Measurements from ENCODE around the gene MYO3B.

MYO3B gene

DNA sequence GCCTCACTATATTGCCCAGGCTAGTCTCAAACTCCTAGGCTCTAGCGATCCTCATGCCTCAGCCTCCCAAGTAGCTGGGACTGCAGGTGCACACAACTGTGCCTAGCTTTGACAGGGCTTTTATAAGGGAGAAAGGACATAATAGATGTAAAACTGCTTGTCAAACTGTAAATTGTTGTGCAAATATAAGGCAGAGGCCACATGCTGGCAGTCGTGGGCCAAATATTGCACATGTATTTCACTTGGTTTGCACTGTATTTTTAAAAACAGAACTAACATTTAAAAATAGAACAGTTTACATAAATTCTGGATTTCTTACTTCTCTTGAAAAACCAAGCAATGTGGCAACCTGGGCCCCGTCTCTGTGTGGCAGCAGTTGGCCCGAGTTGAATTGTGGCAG lies 31.2 kb upstream of the MYO3B start:
- Histone ChIP-seq H3K27ac (ENCODE audit: insufficient read depth, low read depth, low read length, poor library complexity, severe bottlenecking) (no peak overlapping the region), H3K4me1 (ENCODE audit: control insufficient read depth, insufficient read depth, low read length) (peaks cover under 1% of the 10 kb centered on the region), H3K36me3 (ENCODE audit: control insufficient read depth, insufficient read depth, low read length) (no peaks in the 10 kb centered on the region), H3K27me3 (ENCODE audit: control insufficient read depth, insufficient read depth, low read length, poor library complexity, severe bottlenecking) (no peaks in the 10 kb centered on the region), H3K9me3 (ENCODE audit: control insufficient read depth, low read length) (no peaks in the 10 kb centered on the region), H3K4me3 (ENCODE audit: insufficient read depth, low read depth, low read length) (no peak overlapping the region)
- 90 to 92% methylated on average over 4 of the region's 4 CpGs for WGBS, 2 experiments

DNA sequence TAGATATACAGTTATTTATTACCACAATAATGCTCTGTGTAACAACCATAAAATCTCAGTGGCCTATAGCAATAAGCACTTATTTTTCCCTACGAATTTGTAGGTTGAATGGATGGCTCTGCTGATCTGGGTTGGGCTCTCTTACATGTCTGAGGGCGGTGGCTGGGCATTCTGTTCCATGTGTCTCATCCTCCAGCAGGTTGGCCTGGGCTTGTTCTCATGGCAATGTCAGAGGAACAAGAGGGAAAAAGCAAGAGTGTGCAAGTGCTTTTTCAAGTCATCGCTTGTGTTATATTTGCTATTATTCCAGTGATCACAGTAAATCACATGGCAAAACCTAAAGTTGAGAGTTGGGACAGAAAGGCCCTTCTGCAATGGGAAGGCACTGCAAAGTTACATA lies 30.4 kb upstream of the MYO3B start:
- no peaks in the 10 kb centered on the region for H3K27me3 ChIP-seq (ENCODE audit: control insufficient read depth, insufficient read depth, low read length, poor library complexity, severe bottlenecking)
- 92 to 93% methylated on average over 3 of the region's 3 CpGs for WGBS, 2 experiments
- H3K4me3 ChIP-seq (ENCODE audit: insufficient read depth, low read depth, low read length), result no peak overlapping the region
- H3K9me3 ChIP-seq (ENCODE audit: control insufficient read depth, low read length), result no peaks in the 10 kb centered on the region
- no peaks in the 10 kb centered on the region for H3K36me3 ChIP-seq (ENCODE audit: control insufficient read depth, insufficient read depth, low read length)
- no peak overlapping the region for H3K27ac ChIP-seq (ENCODE audit: insufficient read depth, low read depth, low read length, poor library complexity, severe bottlenecking)
- no peaks in the 10 kb centered on the region for H3K4me1 ChIP-seq (ENCODE audit: control insufficient read depth, insufficient read depth, low read length)

DNA sequence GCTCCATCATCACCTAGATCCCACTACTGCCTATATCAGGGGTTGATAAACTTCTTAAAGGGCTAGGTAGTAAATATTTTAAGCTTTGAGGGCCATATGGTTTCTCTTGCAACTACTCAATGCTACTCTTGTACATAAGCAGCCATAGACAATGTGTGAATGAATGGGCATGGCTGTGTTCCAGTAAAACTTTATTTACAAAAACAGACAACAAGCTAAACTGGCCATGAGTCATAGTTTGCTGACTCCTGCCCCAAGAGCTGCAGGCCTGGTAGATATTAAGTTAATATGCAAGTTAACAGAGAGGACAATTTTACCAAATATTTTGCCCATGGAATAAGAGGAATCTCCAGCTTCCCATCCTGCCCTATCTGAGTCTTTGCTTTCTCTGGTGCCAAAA lies 29.8 kb upstream of the MYO3B start:
- no peaks in the 10 kb centered on the region for H3K9me3 ChIP-seq (ENCODE audit: control insufficient read depth, low read length)
- no peaks in the 10 kb centered on the region for H3K4me1 ChIP-seq (ENCODE audit: control insufficient read depth, insufficient read depth, low read length)
- no peaks in the 10 kb centered on the region for H3K27me3 ChIP-seq (ENCODE audit: control insufficient read depth, insufficient read depth, low read length, poor library complexity, severe bottlenecking)
- no peaks in the 10 kb centered on the region for H3K36me3 ChIP-seq (ENCODE audit: control insufficient read depth, insufficient read depth, low read length)
- H3K27ac ChIP-seq (ENCODE audit: insufficient read depth, low read depth, low read length, poor library complexity, severe bottlenecking), result no peak overlapping the region
- H3K4me3 ChIP-seq (ENCODE audit: insufficient read depth, low read depth, low read length), result no peak overlapping the region

- WGBS, 2 experiments, result 89 to 94% methylated on average over 1 of the region's 1 CpG
- Histone ChIP-seq H3K4me3 (ENCODE audit: insufficient read depth, low read depth, low read length) (no peak overlapping the region), H3K4me1 (ENCODE audit: control insufficient read depth, insufficient read depth, low read length) (no peaks in the 10 kb centered on the region), H3K36me3 (ENCODE audit: control insufficient read depth, insufficient read depth, low read length) (no peaks in the 10 kb centered on the region), H3K27ac (ENCODE audit: insufficient read depth, low read depth, low read length, poor library complexity, severe bottlenecking) (no peak overlapping the region), H3K27me3 (ENCODE audit: control insufficient read depth, insufficient read depth, low read length, poor library complexity, severe bottlenecking) (no peaks in the 10 kb centered on the region), H3K9me3 (ENCODE audit: control insufficient read depth, low read length) (no peaks in the 10 kb centered on the region)
Observed at GRCh38 chr2:170152421-170152820, 25.5 kb upstream of the MYO3B start.

DNA sequence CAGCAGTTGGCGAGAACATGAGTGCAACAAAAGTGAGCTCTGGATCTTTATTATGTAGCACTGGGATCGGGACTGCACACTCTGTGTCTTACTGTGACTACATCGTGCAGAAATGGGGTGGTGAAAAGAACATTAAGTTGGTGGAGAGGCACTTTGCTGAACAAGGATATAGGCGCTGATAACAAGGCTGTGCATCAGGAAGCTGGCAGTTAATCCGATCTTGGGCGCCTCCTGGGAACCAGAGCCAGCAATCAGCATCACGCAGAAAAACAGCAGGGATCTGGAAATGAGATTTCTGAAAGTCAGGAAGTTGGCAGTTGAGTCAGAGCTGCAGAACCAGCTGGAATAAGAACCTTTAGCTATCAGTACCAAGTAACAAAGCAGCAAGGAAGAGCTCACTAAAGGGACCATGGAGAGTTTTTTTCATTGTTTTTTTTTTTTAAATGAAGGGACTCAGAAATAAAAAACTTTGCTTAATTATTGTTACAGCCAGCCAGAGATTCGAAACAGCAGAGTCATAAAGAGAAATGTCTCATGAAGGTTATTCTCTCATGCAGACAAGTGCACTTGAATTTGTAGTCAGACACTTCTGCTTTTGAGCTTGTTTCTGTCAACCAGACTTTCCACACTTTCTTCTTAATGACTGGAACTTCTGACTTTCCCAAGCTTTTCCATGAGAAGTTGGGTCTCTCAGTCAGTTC lies 22.8 kb upstream of the MYO3B start:
- 42 to 46% methylated on average over 8 of the region's 8 CpGs for WGBS, 2 experiments
- H3K27me3 ChIP-seq (ENCODE audit: control insufficient read depth, insufficient read depth, low read length, poor library complexity, severe bottlenecking), result no peaks in the 10 kb centered on the region
- H3K27ac ChIP-seq (ENCODE audit: insufficient read depth, low read depth, low read length, poor library complexity, severe bottlenecking), result no peak overlapping the region
- no peaks in the 10 kb centered on the region for H3K9me3 ChIP-seq (ENCODE audit: control insufficient read depth, low read length)
- no peaks in the 10 kb centered on the region for H3K4me1 ChIP-seq (ENCODE audit: control insufficient read depth, insufficient read depth, low read length)
- H3K36me3 ChIP-seq (ENCODE audit: control insufficient read depth, insufficient read depth, low read length), result no peaks in the 10 kb centered on the region
- H3K4me3 ChIP-seq (ENCODE audit: insufficient read depth, low read depth, low read length), result no peak overlapping the region

DNA sequence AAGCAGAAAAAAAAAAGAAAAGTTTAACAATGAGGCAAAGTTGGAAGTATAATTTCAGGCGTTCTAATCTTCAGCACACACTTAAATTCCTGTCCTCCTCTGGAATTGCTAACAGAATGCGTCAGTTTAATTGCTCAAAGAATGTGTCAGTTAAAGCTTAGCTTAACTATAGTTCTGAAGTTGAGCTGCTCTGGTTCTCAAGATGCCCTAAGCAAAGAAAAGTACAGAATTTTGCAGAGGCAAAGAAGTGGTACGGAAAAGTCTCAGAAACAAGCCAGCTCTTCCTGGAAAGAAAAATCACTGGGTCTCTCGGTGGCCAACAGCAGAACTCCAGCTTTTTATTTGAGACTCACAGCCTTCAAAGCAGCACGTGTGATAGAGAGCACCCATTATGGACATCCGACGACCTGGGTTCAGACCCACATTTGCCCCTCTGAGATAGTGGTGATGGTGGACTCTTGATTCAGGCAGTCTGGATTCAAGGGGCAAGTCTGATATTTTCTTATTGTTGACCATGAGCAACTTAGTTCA lies 22.2 kb upstream of the MYO3B start:
- Histone ChIP-seq H3K27ac (ENCODE audit: insufficient read depth, low read depth, low read length, poor library complexity, severe bottlenecking) (no peak overlapping the region), H3K9me3 (ENCODE audit: control insufficient read depth, low read length) (no peaks in the 10 kb centered on the region), H3K36me3 (ENCODE audit: control insufficient read depth, insufficient read depth, low read length) (no peaks in the 10 kb centered on the region), H3K4me1 (ENCODE audit: control insufficient read depth, insufficient read depth, low read length) (no peaks in the 10 kb centered on the region), H3K4me3 (ENCODE audit: insufficient read depth, low read depth, low read length) (no peak overlapping the region), H3K27me3 (ENCODE audit: control insufficient read depth, insufficient read depth, low read length, poor library complexity, severe bottlenecking) (no peaks in the 10 kb centered on the region)
- 88 to 89% methylated on average over 7 of the region's 7 CpGs for WGBS, 2 experiments

- no peaks in the 10 kb centered on the region for H3K4me1 ChIP-seq (ENCODE audit: control insufficient read depth, insufficient read depth, low read length)
- 93 to 95% methylated on average over 3 of the region's 3 CpGs for WGBS, 2 experiments
- H3K27me3 ChIP-seq (ENCODE audit: control insufficient read depth, insufficient read depth, low read length, poor library complexity, severe bottlenecking), result no peaks in the 10 kb centered on the region
- no peaks in the 10 kb centered on the region for H3K36me3 ChIP-seq (ENCODE audit: control insufficient read depth, insufficient read depth, low read length)
- no peak overlapping the region for H3K4me3 ChIP-seq (ENCODE audit: insufficient read depth, low read depth, low read length)
- H3K9me3 ChIP-seq (ENCODE audit: control insufficient read depth, low read length), result no peaks in the 10 kb centered on the region
- no peak overlapping the region for H3K27ac ChIP-seq (ENCODE audit: insufficient read depth, low read depth, low read length, poor library complexity, severe bottlenecking)
Observed at GRCh38 chr2:170156592-170156991, 21.4 kb upstream of the MYO3B start.

- no peak overlapping the region for H3K27ac ChIP-seq (ENCODE audit: insufficient read depth, low read depth, low read length, poor library complexity, severe bottlenecking)
- WGBS, 2 experiments, result 88 to 93% methylated on average over 2 to 3 of the region's 3 CpGs
- no peaks in the 10 kb centered on the region for H3K9me3 ChIP-seq (ENCODE audit: control insufficient read depth, low read length)
- H3K27me3 ChIP-seq (ENCODE audit: control insufficient read depth, insufficient read depth, low read length, poor library complexity, severe bottlenecking), result no peaks in the 10 kb centered on the region
- H3K4me1 ChIP-seq (ENCODE audit: control insufficient read depth, insufficient read depth, low read length), result no peaks in the 10 kb centered on the region
- no peaks in the 10 kb centered on the region for H3K36me3 ChIP-seq (ENCODE audit: control insufficient read depth, insufficient read depth, low read length)
- no peak overlapping the region for H3K4me3 ChIP-seq (ENCODE audit: insufficient read depth, low read depth, low read length)
Observed at GRCh38 chr2:170157025-170157684, 20.8 kb upstream of the MYO3B start.

DNA sequence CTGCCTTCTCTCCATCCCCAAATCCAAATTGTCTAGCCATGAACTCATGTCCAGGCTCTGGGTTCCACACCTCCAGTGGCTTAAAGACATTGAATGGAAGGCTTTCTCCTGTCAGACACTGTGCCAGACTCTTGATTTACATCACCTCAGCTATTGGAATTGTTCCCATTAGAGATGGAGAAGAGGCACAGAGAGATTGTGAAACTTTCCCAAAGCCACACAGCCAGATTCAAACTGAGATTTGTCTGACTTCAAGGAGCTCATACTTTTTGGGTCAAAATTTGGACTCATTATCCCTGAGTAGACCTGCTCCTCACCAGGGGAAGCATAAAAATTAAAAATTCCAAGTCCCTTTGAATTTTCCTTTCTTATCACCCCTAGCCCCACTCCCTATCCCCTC lies 18.9 kb upstream of the MYO3B start:
- H3K4me1 ChIP-seq (ENCODE audit: control insufficient read depth, insufficient read depth, low read length), result no peaks in the 10 kb centered on the region

GRCh38 chr2:170161516-170162270 lies 16.3 kb upstream of the MYO3B start:
- H3K4me3 ChIP-seq (ENCODE audit: insufficient read depth, low read depth, low read length), result no peak overlapping the region
- H3K27me3 ChIP-seq (ENCODE audit: control insufficient read depth, insufficient read depth, low read length, poor library complexity, severe bottlenecking), result no peaks in the 10 kb centered on the region
- no peaks in the 10 kb centered on the region for H3K9me3 ChIP-seq (ENCODE audit: control insufficient read depth, low read length)
- no peaks in the 10 kb centered on the region for H3K36me3 ChIP-seq (ENCODE audit: control insufficient read depth, insufficient read depth, low read length)
- H3K4me1 ChIP-seq (ENCODE audit: control insufficient read depth, insufficient read depth, low read length), result no peaks in the 10 kb centered on the region
- 87 to 98% methylated on average over 3 to 4 of the region's 4 CpGs for WGBS, 2 experiments
- H3K27ac ChIP-seq (ENCODE audit: insufficient read depth, low read depth, low read length, poor library complexity, severe bottlenecking), result no peak overlapping the region

More for the DNA sequence above, 18.9 kb upstream of the MYO3B start:
- H3K27me3 ChIP-seq (ENCODE audit: control insufficient read depth, insufficient read depth, low read length, poor library complexity, severe bottlenecking), result no peaks in the 10 kb centered on the region
- no peaks in the 10 kb centered on the region for H3K36me3 ChIP-seq (ENCODE audit: control insufficient read depth, insufficient read depth, low read length)
- H3K27ac ChIP-seq (ENCODE audit: insufficient read depth, low read depth, low read length, poor library complexity, severe bottlenecking), result no peak overlapping the region
- H3K9me3 ChIP-seq (ENCODE audit: control insufficient read depth, low read length), result no peaks in the 10 kb centered on the region
- H3K4me3 ChIP-seq (ENCODE audit: insufficient read depth, low read depth, low read length), result no peak overlapping the region
